HCT116 (cell line): Measurements from ENCODE around the gene MIA3. TPM values are rescaled to one million over a fixed set of nuclear protein-coding genes. Genes with fewer than 3 reads are reported as not detected.

Experiments
- ATAC-seq: fragments of 200-7000 bp; cut with Tn5 transposase; 2 replicates; pipeline ENCODE4 v1.9.1; 2020; ENCODE audit warnings: mild to moderate bottlenecking, moderate library complexity
- BruUV-seq: library from RNA; stranded (reverse); fragments of 400-500 nt; replicated peaks from 2 replicates; lab custom pipeline; 2021; lab: Mats Ljungman, UMichigan
- CTCF ChIA-PET: fragments of 300-600 bp; sonication (Branson Sonifier 250); formaldehyde crosslinking; loops from one replicate; lab custom pipeline; 2021; ENCODE audit warnings: antibody characterized with exemption; lab: Charles Lee
- POLR2A ChIA-PET: fragments of 300-600, 350-600 bp; sonication (Branson Sonifier 250); formaldehyde crosslinking; loops from one replicate; lab custom pipeline; 2021; ENCODE audit warnings: antibody characterized with exemption; lab: Charles Lee
- RAD21 ChIA-PET, 2 experiments: fragments of 300-600 bp; sonication (Branson Sonifier 250); formaldehyde crosslinking; loops; one replicate each; lab custom pipeline; 2023; ENCODE audit warnings: low total read pairs in 2 of 2; ENCODE audit not compliant: uncharacterized antibody in 2 of 2, unreplicated experiment in 2 of 2, low non-redundant PET in 1 of 2; lab: Charles Lee
- DNase-seq: peaks from one replicate; pipeline ENCODE4 v3.0.0-alpha.2; 2010; ENCODE audit warnings: low read depth, low spot score
- H2AFZ ChIP-seq: fragments of 200-600 bp; shearing (Covaris generic), sonication (generic); 2 replicates; pipeline ENCODE4 v1.6.1; 2017; ENCODE audit warnings: low read depth, mixed run types, mixed read lengths, antibody characterized with exemption, low read length; ENCODE audit not compliant: poor library complexity, severe bottlenecking
- H3K27ac ChIP-seq: 2 replicates; pipeline ENCODE4 v1.5.1; 2012; ENCODE audit warnings: low read depth, low read length
- H3K27me3 ChIP-seq: fragments of 200-600 bp; sonication (generic); 2 replicates; pipeline ENCODE4 v1.6.1; 2016; ENCODE audit warnings: mixed run types, low read length, mixed read lengths; ENCODE audit not compliant: insufficient read depth
- H3K36me3 ChIP-seq, 2 experiments: fragments of 200-500 bp in 1 of 2; fragments of 200-600 bp in 1 of 2; sonication (Bioruptor generic) in 1 of 2; sonication (generic) in 1 of 2; 2 replicates each; pipeline versions ENCODE4 v1.5.1 to v1.6.1; 2014 to 2016; ENCODE audit warnings: low read length in 2 of 2, inconsistent platforms in 1 of 2, mixed read lengths in 1 of 2, mixed run types in 1 of 2; ENCODE audit not compliant: insufficient read depth in 2 of 2, control insufficient read depth in 1 of 2
- H3K4me1 ChIP-seq, 2 experiments: fragments of 200-600 bp in 1 of 2; sonication (generic) in 1 of 2; 2 replicates each; pipeline versions ENCODE4 v1.5.1 to v1.6.1; 2012 to 2017; ENCODE audit warnings: low read length in 2 of 2, inconsistent platforms in 1 of 2, mild to moderate bottlenecking in 1 of 2, mixed read lengths in 1 of 2, mixed run types in 1 of 2, moderate library complexity in 1 of 2; ENCODE audit not compliant: insufficient read depth in 2 of 2, control insufficient read depth in 1 of 2
- H3K4me2 ChIP-seq: fragments of 200-600 bp; sonication (generic); 2 replicates; pipeline ENCODE4 v1.6.1; 2017; ENCODE audit warnings: mixed run types, low read length, mixed read lengths
- H3K4me3 ChIP-seq, 2 experiments: fragments of 200-600 bp in 1 of 2; sonication (generic) in 1 of 2; replicated peaks in 1 of 2; 2 replicates each; pipeline ENCODE4 v1.5.1; 2011 to 2016; ENCODE audit warnings: low read length in 2 of 2, control low read depth in 1 of 2, low read depth in 1 of 2, mild to moderate bottlenecking in 1 of 2, mixed read lengths in 1 of 2, mixed run types in 1 of 2
- H3K79me2 ChIP-seq: fragments of 200-600 bp; sonication (generic); 2 replicates; pipeline ENCODE4 v1.6.1; 2017; ENCODE audit warnings: mild to moderate bottlenecking, mixed run types, low read length, moderate library complexity, mixed read lengths; ENCODE audit not compliant: insufficient read depth
- H3K9ac ChIP-seq: fragments of 200-600 bp; sonication (generic); 2 replicates; pipeline ENCODE4 v1.6.1; 2016; ENCODE audit warnings: low read length, mixed read lengths
- H3K9me2 ChIP-seq: fragments of 200-600 bp; sonication (generic), shearing (Covaris generic); 2 replicates; pipeline ENCODE4 v1.6.1; 2017; ENCODE audit warnings: mixed run types, mild to moderate bottlenecking, moderate library complexity; ENCODE audit not compliant: insufficient read depth
- H3K9me3 ChIP-seq, 2 experiments: fragments of 200-500 bp in 1 of 2; fragments of 200-600 bp in 1 of 2; sonication (Bioruptor generic) in 1 of 2; sonication (generic) in 1 of 2; 2 replicates each; pipeline ENCODE4 v1.6.1; 2014 to 2017; ENCODE audit warnings: low read length in 2 of 2, mixed read lengths in 2 of 2, inconsistent platforms in 1 of 2, low read depth in 1 of 2, mild to moderate bottlenecking in 1 of 2, mixed run types in 1 of 2, moderate library complexity in 1 of 2; ENCODE audit not compliant: control insufficient read depth in 1 of 2, insufficient read depth in 1 of 2
- H4K20me1 ChIP-seq: fragments of 200-600 bp; sonication (generic), shearing (Covaris generic); 2 replicates; pipeline ENCODE4 v1.6.1; 2017; ENCODE audit warnings: mixed run types, mild to moderate bottlenecking, moderate library complexity; ENCODE audit not compliant: insufficient read depth
- CEBPB ChIP-seq: IDR thresholded peaks from 2 replicates; pipeline ENCODE4 v1.6.1; 2012; ENCODE audit warnings: low read depth
- ELF1 ChIP-seq: IDR thresholded peaks from 2 replicates; pipeline ENCODE4 v1.6.1; 2012; ENCODE audit warnings: low read depth, borderline replicate concordance
- EZH2 ChIP-seq: fragments of 200-600 bp; sonication (generic); IDR thresholded peaks from 2 replicates; pipeline ENCODE4 v1.6.1; 2017; ENCODE audit warnings: antibody characterized with exemption, mixed run types
- FOSL1 ChIP-seq: IDR thresholded peaks from 2 replicates; pipeline ENCODE4 v1.6.1; 2012; ENCODE audit warnings: low read depth
- JUND ChIP-seq: IDR thresholded peaks from 2 replicates; pipeline ENCODE4 v1.6.1; 2012
- POLR2AphosphoS5 ChIP-seq: IDR thresholded peaks from 2 replicates; pipeline ENCODE4 v1.6.1; 2011; ENCODE audit warnings: mild to moderate bottlenecking, low read depth, low read length, moderate library complexity
- SIN3A ChIP-seq: IDR thresholded peaks from 2 replicates; pipeline ENCODE4 v1.6.1; 2012; ENCODE audit warnings: low read depth
- SP1 ChIP-seq: IDR thresholded peaks from 2 replicates; pipeline ENCODE4 v1.6.1; 2012; ENCODE audit warnings: low read depth
- SRF ChIP-seq: IDR thresholded peaks from 2 replicates; pipeline ENCODE4 v1.6.1; 2012; ENCODE audit warnings: low read depth
- ZNF274 ChIP-seq: fragments of 200-500 bp; sonication (Bioruptor generic); IDR thresholded peaks from 2 replicates; pipeline ENCODE4 v1.6.1; 2014; ENCODE audit warnings: mild to moderate bottlenecking, low read depth, low read length, inconsistent platforms
- intact Hi-C: fragments of 100-400 bp; cut with micrococcal nuclease; formaldehyde crosslinking; loops from 2 replicates; pipeline ENCODE4 v1.10.0; 2022
- total RNA-seq: library from RNA; stranded (reverse); gene quantifications from one replicate; pipeline ENCODE4 v1.2.1, GENCODE V29; 2021; ENCODE audit not compliant: unreplicated experiment
- TF ChIP-seq, protein P1 (sequence below): IDR thresholded peaks from 2 replicates; pipeline ENCODE4 v1.6.1; 2011; ENCODE audit warnings: mild to moderate bottlenecking, low read length, moderate library complexity; ENCODE audit not compliant: insufficient replicate concordance; ENCODE audit errors: extremely low read depth
- TF ChIP-seq, protein P2 (sequence below): IDR thresholded peaks from 2 replicates; pipeline ENCODE4 v1.6.1; 2012
- TF ChIP-seq, protein P3 (sequence below), 3 experiments: fragments of 200-600 bp in 1 of 3; sonication (generic) in 1 of 3; IDR thresholded peaks in 2 of 3; conservative IDR thresholded peaks in 1 of 3; 2 replicates each; pipeline ENCODE4 v1.5.1; 2012 to 2017; ENCODE audit warnings: low read depth in 2 of 3, low read length in 2 of 3, antibody characterized with exemption in 1 of 3, borderline replicate concordance in 1 of 3, control low read depth in 1 of 3, mild to moderate bottlenecking in 1 of 3, mixed read lengths in 1 of 3, mixed run types in 1 of 3, moderate library complexity in 1 of 3; ENCODE audit not compliant: insufficient read depth in 1 of 3
- TF ChIP-seq, protein P4 (sequence below): IDR thresholded peaks from 2 replicates; pipeline ENCODE4 v1.6.1; 2012; ENCODE audit warnings: low read depth

The MIA3 gene
- total RNA-seq, 1 experiment from 2014 or later: 62.7 TPM

DNA sequence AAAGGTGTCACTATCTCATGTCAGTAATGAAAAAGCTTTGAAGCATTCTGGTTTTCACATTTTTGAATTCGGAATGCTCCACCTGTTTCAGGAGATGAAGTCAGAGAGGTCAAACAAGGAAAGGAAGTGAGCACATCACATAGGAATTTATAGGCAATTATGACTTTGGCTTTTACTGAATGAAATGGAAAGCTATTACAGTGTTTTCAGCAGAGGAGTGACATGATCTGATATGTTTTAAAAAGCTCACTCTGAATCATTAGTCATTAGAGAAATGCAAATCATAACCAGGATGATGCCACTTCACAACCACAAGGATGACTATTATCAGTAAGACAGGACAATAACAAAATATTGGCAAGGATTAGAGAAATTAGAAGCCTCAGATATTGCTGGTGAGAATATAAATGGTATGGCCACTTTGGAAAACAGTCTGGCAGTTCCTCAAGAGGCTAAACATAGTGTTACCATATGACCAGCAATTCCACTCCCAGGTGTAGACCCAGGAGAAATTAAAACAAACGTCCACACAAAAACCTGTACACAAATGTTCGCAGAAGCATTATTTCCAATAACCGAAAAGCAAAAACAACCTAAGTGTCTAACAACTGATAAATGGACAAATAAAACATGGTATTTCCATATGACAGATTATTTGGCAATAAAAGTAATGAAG, 35.7 kb upstream of the MIA3 start:
- ChIA-PET POLR2A (no interaction called here), CTCF (no interaction called here), RAD21 (no interaction called here)
- intact Hi-C loops: no loop called here
- no peaks in the 10 kb centered on the region for H3K9me3 ChIP-seq
- ATAC-seq: peak; percentile 55
- H3K4me3 ChIP-seq: 0 out of 4 replicates have a peak overlapping the region, but pooled peaks of 1 of the 2 experiments have one; percentile 0
- no peak overlapping the region for H3K27ac ChIP-seq
- TF ChIP-seq FOSL1 (peak; percentile 57), JUND (peak; percentile 45), EZH2 (no peak), ZNF274 (no peak), SIN3A (no peak), POLR2AphosphoS5 (no peak), SRF (no peak), SP1 (peak; percentile 40), ELF1 (no peak), CEBPB (0 out of 2 replicates have a peak, but pooled peaks have one; percentile 31)
- TF ChIP-seq, protein P1, sequence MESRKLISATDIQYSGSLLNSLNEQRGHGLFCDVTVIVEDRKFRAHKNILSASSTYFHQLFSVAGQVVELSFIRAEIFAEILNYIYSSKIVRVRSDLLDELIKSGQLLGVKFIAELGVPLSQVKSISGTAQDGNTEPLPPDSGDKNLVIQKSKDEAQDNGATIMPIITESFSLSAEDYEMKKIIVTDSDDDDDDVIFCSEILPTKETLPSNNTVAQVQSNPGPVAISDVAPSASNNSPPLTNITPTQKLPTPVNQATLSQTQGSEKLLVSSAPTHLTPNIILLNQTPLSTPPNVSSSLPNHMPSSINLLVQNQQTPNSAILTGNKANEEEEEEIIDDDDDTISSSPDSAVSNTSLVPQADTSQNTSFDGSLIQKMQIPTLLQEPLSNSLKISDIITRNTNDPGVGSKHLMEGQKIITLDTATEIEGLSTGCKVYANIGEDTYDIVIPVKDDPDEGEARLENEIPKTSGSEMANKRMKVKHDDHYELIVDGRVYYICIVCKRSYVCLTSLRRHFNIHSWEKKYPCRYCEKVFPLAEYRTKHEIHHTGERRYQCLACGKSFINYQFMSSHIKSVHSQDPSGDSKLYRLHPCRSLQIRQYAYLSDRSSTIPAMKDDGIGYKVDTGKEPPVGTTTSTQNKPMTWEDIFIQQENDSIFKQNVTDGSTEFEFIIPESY: no peak
- TF ChIP-seq, protein P2, sequence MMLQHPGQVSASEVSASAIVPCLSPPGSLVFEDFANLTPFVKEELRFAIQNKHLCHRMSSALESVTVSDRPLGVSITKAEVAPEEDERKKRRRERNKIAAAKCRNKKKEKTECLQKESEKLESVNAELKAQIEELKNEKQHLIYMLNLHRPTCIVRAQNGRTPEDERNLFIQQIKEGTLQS: no peak
- TF ChIP-seq, protein P3, sequence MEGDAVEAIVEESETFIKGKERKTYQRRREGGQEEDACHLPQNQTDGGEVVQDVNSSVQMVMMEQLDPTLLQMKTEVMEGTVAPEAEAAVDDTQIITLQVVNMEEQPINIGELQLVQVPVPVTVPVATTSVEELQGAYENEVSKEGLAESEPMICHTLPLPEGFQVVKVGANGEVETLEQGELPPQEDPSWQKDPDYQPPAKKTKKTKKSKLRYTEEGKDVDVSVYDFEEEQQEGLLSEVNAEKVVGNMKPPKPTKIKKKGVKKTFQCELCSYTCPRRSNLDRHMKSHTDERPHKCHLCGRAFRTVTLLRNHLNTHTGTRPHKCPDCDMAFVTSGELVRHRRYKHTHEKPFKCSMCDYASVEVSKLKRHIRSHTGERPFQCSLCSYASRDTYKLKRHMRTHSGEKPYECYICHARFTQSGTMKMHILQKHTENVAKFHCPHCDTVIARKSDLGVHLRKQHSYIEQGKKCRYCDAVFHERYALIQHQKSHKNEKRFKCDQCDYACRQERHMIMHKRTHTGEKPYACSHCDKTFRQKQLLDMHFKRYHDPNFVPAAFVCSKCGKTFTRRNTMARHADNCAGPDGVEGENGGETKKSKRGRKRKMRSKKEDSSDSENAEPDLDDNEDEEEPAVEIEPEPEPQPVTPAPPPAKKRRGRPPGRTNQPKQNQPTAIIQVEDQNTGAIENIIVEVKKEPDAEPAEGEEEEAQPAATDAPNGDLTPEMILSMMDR (IDR thresholded peaks at IDR 0.05 in 2 of 3, conservative IDR thresholded peaks at IDR 0.05 in 1 of 3; ENCODE audit: borderline replicate concordance in 1 of 3, insufficient read depth in 1 of 3, low read depth in 2 of 3, low read length in 2 of 3): no peak
- TF ChIP-seq, protein P4, sequence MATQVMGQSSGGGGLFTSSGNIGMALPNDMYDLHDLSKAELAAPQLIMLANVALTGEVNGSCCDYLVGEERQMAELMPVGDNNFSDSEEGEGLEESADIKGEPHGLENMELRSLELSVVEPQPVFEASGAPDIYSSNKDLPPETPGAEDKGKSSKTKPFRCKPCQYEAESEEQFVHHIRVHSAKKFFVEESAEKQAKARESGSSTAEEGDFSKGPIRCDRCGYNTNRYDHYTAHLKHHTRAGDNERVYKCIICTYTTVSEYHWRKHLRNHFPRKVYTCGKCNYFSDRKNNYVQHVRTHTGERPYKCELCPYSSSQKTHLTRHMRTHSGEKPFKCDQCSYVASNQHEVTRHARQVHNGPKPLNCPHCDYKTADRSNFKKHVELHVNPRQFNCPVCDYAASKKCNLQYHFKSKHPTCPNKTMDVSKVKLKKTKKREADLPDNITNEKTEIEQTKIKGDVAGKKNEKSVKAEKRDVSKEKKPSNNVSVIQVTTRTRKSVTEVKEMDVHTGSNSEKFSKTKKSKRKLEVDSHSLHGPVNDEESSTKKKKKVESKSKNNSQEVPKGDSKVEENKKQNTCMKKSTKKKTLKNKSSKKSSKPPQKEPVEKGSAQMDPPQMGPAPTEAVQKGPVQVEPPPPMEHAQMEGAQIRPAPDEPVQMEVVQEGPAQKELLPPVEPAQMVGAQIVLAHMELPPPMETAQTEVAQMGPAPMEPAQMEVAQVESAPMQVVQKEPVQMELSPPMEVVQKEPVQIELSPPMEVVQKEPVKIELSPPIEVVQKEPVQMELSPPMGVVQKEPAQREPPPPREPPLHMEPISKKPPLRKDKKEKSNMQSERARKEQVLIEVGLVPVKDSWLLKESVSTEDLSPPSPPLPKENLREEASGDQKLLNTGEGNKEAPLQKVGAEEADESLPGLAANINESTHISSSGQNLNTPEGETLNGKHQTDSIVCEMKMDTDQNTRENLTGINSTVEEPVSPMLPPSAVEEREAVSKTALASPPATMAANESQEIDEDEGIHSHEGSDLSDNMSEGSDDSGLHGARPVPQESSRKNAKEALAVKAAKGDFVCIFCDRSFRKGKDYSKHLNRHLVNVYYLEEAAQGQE: no peak
- peak overlapping the region; percentile 49 for H3K4me2 ChIP-seq
- H3K36me3 ChIP-seq: peaks cover 10 to 28% of the 10 kb centered on the region in 2 experiments; a peak in 2 of 4 replicates
- no peak overlapping the region for H2AFZ ChIP-seq
- no peaks in the 10 kb centered on the region for H3K9me2 ChIP-seq
- no peaks in the 10 kb centered on the region for H4K20me1 ChIP-seq
- peaks cover 7 to 19% of the 10 kb centered on the region in 2 experiments for H3K4me1 ChIP-seq
- peak; percentile 13 for DNase-seq
- H3K79me2 ChIP-seq: peaks cover 84% of the 10 kb centered on the region
- no peaks in the 10 kb centered on the region for H3K27me3 ChIP-seq
- H3K9ac ChIP-seq: peak overlapping the region; percentile 33; the same call in 1 of the 2 replicates
- BruUV-seq: no TSS peak
